ENCODE results near the gene CACNG3. TPM values are rescaled to one million over a fixed set of nuclear protein-coding genes. Genes with fewer than 3 reads are reported as not detected.
"Not testable (repeated sequence)": the region's sequence is repeated elsewhere in the genome, so short reads cannot be mapped to it uniquely, and the experiment has no call there.

CACNG3 gene
- total RNA-seq, 4 donors from 2014 or later: not detected

- TF ChIP-seq, protein P1, sequence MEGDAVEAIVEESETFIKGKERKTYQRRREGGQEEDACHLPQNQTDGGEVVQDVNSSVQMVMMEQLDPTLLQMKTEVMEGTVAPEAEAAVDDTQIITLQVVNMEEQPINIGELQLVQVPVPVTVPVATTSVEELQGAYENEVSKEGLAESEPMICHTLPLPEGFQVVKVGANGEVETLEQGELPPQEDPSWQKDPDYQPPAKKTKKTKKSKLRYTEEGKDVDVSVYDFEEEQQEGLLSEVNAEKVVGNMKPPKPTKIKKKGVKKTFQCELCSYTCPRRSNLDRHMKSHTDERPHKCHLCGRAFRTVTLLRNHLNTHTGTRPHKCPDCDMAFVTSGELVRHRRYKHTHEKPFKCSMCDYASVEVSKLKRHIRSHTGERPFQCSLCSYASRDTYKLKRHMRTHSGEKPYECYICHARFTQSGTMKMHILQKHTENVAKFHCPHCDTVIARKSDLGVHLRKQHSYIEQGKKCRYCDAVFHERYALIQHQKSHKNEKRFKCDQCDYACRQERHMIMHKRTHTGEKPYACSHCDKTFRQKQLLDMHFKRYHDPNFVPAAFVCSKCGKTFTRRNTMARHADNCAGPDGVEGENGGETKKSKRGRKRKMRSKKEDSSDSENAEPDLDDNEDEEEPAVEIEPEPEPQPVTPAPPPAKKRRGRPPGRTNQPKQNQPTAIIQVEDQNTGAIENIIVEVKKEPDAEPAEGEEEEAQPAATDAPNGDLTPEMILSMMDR (IDR thresholded peaks at IDR 0.05): no peak
- ATAC-seq (ENCODE audit: low FRiP score): no peak
- DNase-seq (ENCODE audit: low spot score): no peak
Observed at GRCh38 chr16:24328835-24329452, 72.8 kb downstream of the CACNG3 start.

DNA sequence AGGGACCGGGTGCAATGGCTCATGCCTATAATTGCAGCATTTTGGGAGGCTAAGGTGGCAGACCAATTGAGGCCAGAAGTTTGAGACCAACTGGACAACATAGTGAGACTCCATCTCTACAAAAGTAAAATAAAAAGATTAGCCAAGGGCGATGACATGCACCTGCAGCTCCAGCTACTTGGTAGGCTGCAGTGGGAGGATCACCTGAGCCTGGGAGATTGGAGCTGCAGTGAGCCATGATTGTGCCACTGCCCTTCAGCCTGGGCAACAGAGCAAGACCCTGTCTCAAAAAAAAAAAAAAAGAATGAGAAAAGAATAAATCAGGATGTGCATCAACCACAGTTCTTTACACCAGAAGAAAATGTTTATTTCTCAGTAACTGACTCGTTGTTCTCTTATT is 76.0 kb downstream of the CACNG3 start:
- TF ChIP-seq, protein P1 (IDR thresholded peaks at IDR 0.05): no peak
- DNase-seq (ENCODE audit: low spot score) (no peak), ATAC-seq (ENCODE audit: low FRiP score) (no peak)

DNA sequence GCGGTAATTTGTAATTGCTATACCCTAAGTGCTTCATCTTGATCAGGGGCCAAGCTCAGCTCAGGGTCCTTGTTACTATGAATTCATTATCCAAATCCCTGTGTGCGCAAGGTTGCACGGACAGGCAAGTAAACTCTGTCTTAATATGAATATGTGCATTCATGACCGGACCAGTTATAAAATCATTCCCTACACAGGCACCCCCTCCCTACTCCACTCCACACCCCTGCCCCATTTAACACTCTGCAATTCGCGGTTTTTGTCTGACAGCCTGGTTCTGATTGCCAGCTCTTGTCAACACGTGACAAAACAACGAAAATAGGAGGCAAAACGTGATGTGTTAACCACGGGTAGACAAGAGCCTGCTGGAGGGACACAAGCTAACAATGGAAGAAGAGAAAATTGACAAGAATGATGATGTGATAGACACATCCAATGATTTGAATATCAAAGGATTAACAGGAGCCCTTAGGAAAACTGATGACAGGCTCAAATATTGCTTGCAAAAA is 76.5 kb downstream of the CACNG3 start:
- ATAC-seq (ENCODE audit: low FRiP score) (no peak), DNase-seq (ENCODE audit: low spot score) (no peak)
- TF ChIP-seq, protein P1 (IDR thresholded peaks at IDR 0.05): no peak

GRCh38 chr16:24336491-24336890 is 80.4 kb downstream of the CACNG3 start:
- DNase-seq (ENCODE audit: low spot score) (no peak), ATAC-seq (ENCODE audit: low FRiP score) (no peak)
- TF ChIP-seq, protein P1 (IDR thresholded peaks at IDR 0.05): no peak

- DNase-seq (ENCODE audit: low spot score) (no peak), ATAC-seq (ENCODE audit: low FRiP score) (no peak)
- TF ChIP-seq, protein P1 (IDR thresholded peaks at IDR 0.05): no peak
Observed at GRCh38 chr16:24337013-24337412, 80.9 kb downstream of the CACNG3 start.

DNA sequence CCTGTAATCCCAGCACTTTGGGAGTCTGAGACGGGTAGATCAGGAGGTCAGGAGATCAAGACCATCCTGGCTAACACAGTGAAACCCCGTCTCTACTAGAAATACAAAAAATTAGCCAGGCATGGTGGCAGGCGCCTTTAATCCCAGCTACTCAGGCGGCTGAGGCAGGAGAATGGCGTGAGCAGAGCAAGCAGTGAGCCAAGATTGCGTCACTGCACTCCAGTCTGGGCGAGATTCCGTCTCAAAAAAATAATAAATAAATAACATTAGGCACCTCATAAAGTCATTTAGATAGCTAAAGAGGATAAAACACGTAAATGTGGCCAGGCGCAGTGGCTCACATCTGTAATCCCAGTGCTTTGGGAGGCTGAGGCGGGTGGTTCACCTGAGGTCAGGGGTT is 87.7 kb downstream of the CACNG3 start:
- ATAC-seq (ENCODE audit: low FRiP score); DNase-seq (ENCODE audit: low spot score): not testable (repeated sequence)

DNA sequence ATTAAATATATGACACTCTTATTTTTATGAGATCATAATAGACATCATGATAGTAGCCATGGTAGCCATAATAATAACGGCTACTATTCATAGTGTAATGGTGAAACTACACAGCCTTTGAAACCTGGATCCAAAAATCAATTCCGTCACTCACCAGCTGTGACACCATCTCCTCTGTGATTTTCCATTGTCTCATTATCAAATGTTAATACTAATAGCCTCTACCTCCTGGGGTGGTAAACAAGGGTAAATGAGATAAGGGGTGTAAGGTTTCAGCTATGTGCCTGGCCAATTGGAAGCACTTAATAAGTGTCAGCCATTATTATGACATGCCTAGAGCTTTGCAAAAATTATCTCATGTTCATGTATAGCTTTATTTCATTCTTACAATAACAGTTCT is 88.6 kb downstream of the CACNG3 start:
- TF ChIP-seq, protein P1 (IDR thresholded peaks at IDR 0.05): no peak
- no peak for ATAC-seq (ENCODE audit: low FRiP score)
- no peak for DNase-seq (ENCODE audit: low spot score)

All from omental fat pad (tissue), 4 donors.